ENCODE measurements around the gene TAGLN.
"Not testable (repeated sequence)": the region's sequence is repeated elsewhere in the genome, so short reads cannot be mapped to it uniquely, and the experiment has no call there.

Gene TAGLN

GRCh38 chr11:117181586-117182550 is 17.3 kb upstream of the TAGLN start:
- DNase-seq: no peak

DNA sequence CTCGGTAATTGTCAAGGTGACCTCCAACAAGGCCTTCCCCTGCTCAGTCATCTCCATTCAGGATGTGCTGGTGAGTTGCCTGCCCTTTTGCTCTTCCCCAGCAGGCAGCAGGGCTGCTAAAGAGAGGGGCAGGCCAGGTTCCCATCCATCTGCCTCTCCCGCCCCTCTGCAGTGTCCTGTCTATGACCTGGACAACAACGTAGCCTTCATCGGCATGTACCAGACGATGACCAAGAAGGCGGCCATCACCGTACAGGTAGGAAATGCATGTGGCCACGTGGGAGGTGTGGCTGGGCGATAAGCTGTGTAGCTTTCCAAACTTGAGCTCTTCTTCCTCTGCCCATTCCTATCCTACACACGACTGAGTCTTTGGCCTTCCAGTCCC is 16.6 kb upstream of the TAGLN start:
- no peak for DNase-seq

DNA sequence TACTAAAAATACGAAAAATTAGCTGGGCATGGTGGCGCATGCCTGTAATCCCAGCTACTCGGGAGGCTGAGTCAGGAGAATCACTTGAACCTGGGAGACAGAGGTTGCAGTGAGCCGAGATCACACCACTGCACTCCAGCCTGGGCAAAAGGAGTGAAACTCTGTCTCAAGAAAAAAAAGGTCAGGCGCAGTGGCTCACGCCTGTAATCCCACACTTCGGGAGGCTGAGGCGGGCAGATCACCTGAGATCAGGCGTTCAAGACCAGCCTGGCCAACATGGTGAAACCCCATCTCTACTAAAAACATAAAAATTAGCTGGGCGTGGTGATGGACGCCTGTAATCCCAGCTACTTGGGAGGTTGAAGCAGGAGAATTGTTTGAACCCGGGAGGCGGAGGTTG is 16.0 kb upstream of the TAGLN start:
- DNase-seq: not testable (repeated sequence)

GRCh38 chr11:117183724-117184349 is 15.3 kb upstream of the TAGLN start:
- DNase-seq: no peak

- DNase-seq: no peak
Observed at GRCh38 chr11:117185736-117186430, 13.3 kb upstream of the TAGLN start.

- DNase-seq: no peak
Observed at GRCh38 chr11:117186431-117186761, 12.8 kb upstream of the TAGLN start.

GRCh38 chr11:117187007-117187406 is 12.2 kb upstream of the TAGLN start:
- no peak for DNase-seq

DNA sequence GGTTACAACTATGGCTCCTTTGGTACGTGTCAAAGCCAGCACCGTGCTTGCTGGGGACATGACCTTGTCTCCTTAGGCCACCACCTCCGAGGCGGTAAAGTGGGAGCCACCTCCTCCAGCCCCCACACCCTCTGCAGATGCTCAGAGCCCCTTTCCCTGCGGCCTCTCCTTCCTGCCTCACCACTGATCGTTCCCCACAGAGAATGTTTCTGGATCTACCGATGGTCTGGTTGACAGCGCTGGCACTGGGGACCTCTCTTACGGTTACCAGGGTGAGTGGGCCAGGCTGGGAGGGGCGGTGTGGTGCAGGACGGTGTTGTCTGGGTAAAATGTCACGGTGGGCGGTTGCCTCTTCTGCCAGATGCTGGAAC is 11.8 kb upstream of the TAGLN start:
- DNase-seq: no peak

GRCh38 chr11:117187799-117188481 is 11.2 kb upstream of the TAGLN start:
- no peak for DNase-seq

DNA sequence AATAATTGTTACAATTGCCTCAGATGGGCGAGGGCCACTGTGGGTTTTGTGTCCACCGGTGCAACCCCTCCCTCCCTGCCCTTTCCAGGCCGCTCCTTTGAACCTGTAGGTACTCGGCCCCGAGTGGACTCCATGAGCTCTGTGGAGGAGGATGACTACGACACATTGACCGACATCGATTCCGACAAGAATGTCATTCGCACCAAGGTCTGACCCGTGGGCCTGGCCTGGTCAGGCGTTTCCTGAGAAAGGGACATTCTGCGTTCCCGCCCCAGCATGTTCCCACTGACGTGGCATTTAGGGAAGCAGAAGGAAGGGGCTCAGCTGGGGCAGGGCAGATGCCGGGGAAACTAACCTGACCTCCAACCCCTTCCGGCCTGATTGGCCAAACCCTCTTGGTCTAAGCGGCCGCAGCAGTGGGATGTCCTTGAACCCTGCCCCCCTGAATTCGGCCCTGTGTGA is 10.5 kb upstream of the TAGLN start:
- DNase-seq: no peak

GRCh38 chr11:117189191-117189940 is 9.8 kb upstream of the TAGLN start:
- DNase-seq: no peak

- DNase-seq: no peak
Observed at GRCh38 chr11:117189941-117190544, 9.1 kb upstream of the TAGLN start.

DNA sequence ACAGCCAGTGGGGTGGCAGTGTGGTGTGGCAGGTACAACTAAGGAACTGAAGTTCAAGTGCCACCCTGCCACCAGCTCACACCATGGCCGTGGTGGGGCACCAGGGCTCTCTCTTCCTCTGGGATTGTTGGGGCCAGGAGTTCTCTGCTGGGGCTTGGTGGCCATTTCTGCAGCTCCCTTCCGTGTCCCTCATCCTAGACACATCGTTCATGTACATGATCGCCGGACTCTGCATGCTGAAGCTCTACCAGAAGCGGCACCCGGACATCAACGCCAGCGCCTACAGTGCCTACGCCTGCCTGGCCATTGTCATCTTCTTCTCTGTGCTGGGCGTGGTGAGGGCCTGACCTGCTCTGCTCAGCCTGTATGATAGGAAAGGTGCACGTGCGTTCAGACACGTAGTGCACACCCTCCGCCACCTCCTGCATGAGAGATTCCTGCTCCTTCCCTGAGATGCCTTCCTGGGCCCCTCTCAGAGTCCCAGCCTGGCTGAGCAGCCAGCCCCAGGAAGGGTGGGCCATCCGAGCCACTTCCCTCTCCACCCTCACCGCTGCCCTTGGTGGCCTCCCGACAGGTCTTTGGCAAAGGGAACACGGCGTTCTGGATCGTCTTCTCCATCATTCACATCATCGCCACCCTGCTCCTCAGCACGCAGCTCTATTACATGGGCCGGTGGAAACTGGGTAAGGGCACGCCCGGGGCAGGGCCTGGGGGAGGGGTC is 7.3 kb upstream of the TAGLN start:
- no peak for DNase-seq

GRCh38 chr11:117192401-117192875 is 6.7 kb upstream of the TAGLN start:
- no peak for DNase-seq

- DNase-seq: no peak
Observed at GRCh38 chr11:117193130-117194020, 5.8 kb upstream of the TAGLN start.

DNA sequence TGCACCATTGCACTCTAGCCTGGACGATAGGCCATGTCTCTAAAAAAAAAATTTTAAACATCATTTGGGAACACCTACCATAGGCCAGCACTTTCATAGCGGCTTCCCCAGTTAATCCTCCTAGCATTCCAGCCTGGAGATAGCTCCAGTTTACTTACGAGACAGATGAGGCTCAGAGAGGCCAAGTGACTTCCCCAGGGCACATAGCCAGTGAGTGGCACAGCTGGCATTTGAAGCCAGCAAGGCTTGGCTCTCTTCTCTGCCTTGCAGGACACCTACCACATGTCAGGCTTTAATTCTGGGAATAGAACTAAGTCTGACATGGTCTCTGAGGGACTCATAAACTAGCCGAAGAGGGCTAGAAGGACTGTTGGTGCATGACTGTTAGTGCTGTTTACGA is 4.9 kb upstream of the TAGLN start:
- no peak for DNase-seq

DNA sequence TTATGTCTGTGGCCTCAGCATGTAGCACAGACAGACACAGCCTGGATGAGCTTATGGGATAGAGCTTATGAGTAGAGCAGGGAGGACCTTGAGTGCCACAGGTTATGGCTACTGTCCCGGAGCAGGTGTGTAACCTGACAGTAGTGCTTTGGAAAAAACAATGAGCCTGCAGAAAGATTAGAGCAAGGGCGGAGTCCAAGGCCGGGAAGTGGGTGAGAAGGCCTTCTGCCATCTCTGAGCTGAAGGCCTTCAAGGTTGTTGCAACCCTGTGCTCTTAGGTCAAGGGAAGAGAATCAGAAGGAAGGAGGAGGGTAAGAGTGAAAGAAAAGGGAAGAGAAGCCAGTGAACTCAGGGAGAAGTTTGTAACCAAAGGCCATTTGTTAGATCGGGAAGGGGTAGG is 3.9 kb upstream of the TAGLN start:
- no peak for DNase-seq

DNA sequence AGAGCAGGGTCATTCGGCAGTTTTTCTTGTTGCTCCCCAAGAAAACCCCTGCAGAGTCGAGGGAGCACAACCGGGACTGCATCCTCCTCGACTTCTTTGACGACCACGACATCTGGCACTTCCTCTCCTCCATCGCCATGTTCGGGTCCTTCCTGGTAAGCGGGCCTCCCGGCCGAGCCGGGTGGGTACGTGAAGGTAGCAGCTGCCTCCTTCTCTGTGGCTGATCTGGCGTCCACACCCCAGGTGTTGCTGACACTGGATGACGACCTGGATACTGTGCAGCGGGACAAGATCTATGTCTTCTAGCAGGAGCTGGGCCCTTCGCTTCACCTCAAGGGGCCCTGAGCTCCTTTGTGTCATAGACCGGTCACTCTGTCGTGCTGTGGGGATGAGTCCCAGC is 3.4 kb upstream of the TAGLN start:
- no peak for DNase-seq

GRCh38 chr11:117197006-117197405 is 2.2 kb upstream of the TAGLN start:
- no peak for DNase-seq

Measured in GDM1 (cell line).